ENCODE data around the gene SLC6A9. TPM values are rescaled to one million over a fixed set of nuclear protein-coding genes. Genes with fewer than 3 reads are reported as not detected.

SLC6A9 gene
- total and polyA plus RNA-seq, 2 donors: 0.57 to 0.82 TPM

GRCh38 chr1:43992232-43992995 lies 38.8 kb downstream of the SLC6A9 start:
- Histone ChIP-seq H3K27ac (ENCODE audit: low read depth in 1 of 2, low read length in 1 of 2) (no peak overlapping the region), H3K4me1 (ENCODE audit: control insufficient read depth in 2 of 2, insufficient read depth in 2 of 2, low read length in 2 of 2) (peaks cover 7 to 18% of the 10 kb centered on the region in 2 donors), H3K9me3 (ENCODE audit: control insufficient read depth in 2 of 2, insufficient read depth in 1 of 2, low read length in 1 of 2) (no peaks in the 10 kb centered on the region), H3K4me3 (ENCODE audit: low read length in 2 of 2) (peak overlapping the region; percentile 62 to 73), H3K27me3 (ENCODE audit: control insufficient read depth in 2 of 2, insufficient read depth in 1 of 2, low read length in 1 of 2) (peaks cover 0 to 8% of the 10 kb centered on the region in 2 donors), H3K36me3 (ENCODE audit: control insufficient read depth in 2 of 2, insufficient read depth in 2 of 2, low read length in 1 of 2) (no peaks in the 10 kb centered on the region)
- DNase-seq (ENCODE audit: low read depth in 6 of 9, low spot score in 9 of 9): no peak
- WGBS: 17% methylated on average over 11 of the region's 11 CpGs

GRCh38 chr1:43991476-43992231 lies 39.6 kb downstream of the SLC6A9 start, which contains the start of gene CCDC24:
Gene CCDC24, plus strand, starts transcription at chr1:43991599. Its CDS starts 280 bp downstream, at chr1:43991879.
- Histone ChIP-seq H3K36me3 (ENCODE audit: control insufficient read depth in 2 of 2, insufficient read depth in 2 of 2, low read length in 1 of 2) (no peaks in the 10 kb centered on the region), H3K27me3 (ENCODE audit: control insufficient read depth in 2 of 2, insufficient read depth in 1 of 2, low read length in 1 of 2) (peaks cover 0 to 8% of the 10 kb centered on the region in 2 donors), H3K27ac (ENCODE audit: low read depth in 1 of 2, low read length in 1 of 2) (peak within 1 kb of the TSS in 1 of 2 donors; percentile 33), H3K4me1 (ENCODE audit: control insufficient read depth in 2 of 2, insufficient read depth in 2 of 2, low read length in 2 of 2) (peaks cover 7 to 18% of the 10 kb centered on the region in 2 donors), H3K4me3 (ENCODE audit: low read length in 2 of 2) (peak within 1 kb of the TSS; percentile 62 to 73), H3K9me3 (ENCODE audit: control insufficient read depth in 2 of 2, insufficient read depth in 1 of 2, low read length in 1 of 2) (no peaks in the 10 kb centered on the region)
- DNase-seq (ENCODE audit: low read depth in 6 of 9, low spot score in 9 of 9): peak in 6 of 9 donors; percentile 34 to 63 (median 49)
- WGBS: 1% methylated on average over 66 of the region's 66 CpGs

- H3K9me3 ChIP-seq (ENCODE audit: control insufficient read depth in 2 of 2, insufficient read depth in 1 of 2, low read length in 1 of 2): no peaks in the 10 kb centered on the region
- H3K27ac ChIP-seq (ENCODE audit: low read depth in 1 of 2, low read length in 1 of 2): peak overlapping the region in 1 of 2 donors; percentile 4
- H3K4me1 ChIP-seq (ENCODE audit: control insufficient read depth in 2 of 2, insufficient read depth in 2 of 2, low read length in 2 of 2): peaks cover 7 to 18% of the 10 kb centered on the region in 2 donors
- 3% methylated on average over 10 of the region's 10 CpGs for WGBS
- H3K27me3 ChIP-seq (ENCODE audit: control insufficient read depth in 2 of 2, insufficient read depth in 1 of 2, low read length in 1 of 2): peaks cover 0 to 8% of the 10 kb centered on the region in 2 donors
- no peaks in the 10 kb centered on the region for H3K36me3 ChIP-seq (ENCODE audit: control insufficient read depth in 2 of 2, insufficient read depth in 2 of 2, low read length in 1 of 2)
- DNase-seq (ENCODE audit: low read depth in 6 of 9, low spot score in 9 of 9): no peak
- H3K4me3 ChIP-seq (ENCODE audit: low read length in 2 of 2): peak overlapping the region; percentile 62 to 73
Measured at GRCh38 chr1:43991200-43991475, 40.1 kb downstream of the SLC6A9 start.

- peak overlapping the region; percentile 62 to 73 for H3K4me3 ChIP-seq (ENCODE audit: low read length in 2 of 2)
- 83% methylated on average over 19 of the region's 19 CpGs for WGBS
- peaks cover 0 to 8% of the 10 kb centered on the region in 2 donors for H3K27me3 ChIP-seq (ENCODE audit: control insufficient read depth in 2 of 2, insufficient read depth in 1 of 2, low read length in 1 of 2)
- no peaks in the 10 kb centered on the region for H3K9me3 ChIP-seq (ENCODE audit: control insufficient read depth in 2 of 2, insufficient read depth in 1 of 2, low read length in 1 of 2)
- no peak for DNase-seq (ENCODE audit: low read depth in 6 of 9, low spot score in 9 of 9)
- no peak overlapping the region for H3K27ac ChIP-seq (ENCODE audit: low read depth in 1 of 2, low read length in 1 of 2)
- no peaks in the 10 kb centered on the region for H3K36me3 ChIP-seq (ENCODE audit: control insufficient read depth in 2 of 2, insufficient read depth in 2 of 2, low read length in 1 of 2)
- peaks cover 7 to 18% of the 10 kb centered on the region in 2 donors for H3K4me1 ChIP-seq (ENCODE audit: control insufficient read depth in 2 of 2, insufficient read depth in 2 of 2, low read length in 2 of 2)
Measured at GRCh38 chr1:43990271-43991199, 40.7 kb downstream of the SLC6A9 start.

- Histone ChIP-seq H3K27ac (ENCODE audit: low read depth in 1 of 2, low read length in 1 of 2) (no peak overlapping the region), H3K4me3 (ENCODE audit: low read length in 2 of 2) (no peak overlapping the region), H3K4me1 (ENCODE audit: control insufficient read depth in 2 of 2, insufficient read depth in 2 of 2, low read length in 2 of 2) (peaks cover 5 to 14% of the 10 kb centered on the region in 2 donors), H3K27me3 (ENCODE audit: control insufficient read depth in 2 of 2, insufficient read depth in 1 of 2, low read length in 1 of 2) (peaks cover 0 to 8% of the 10 kb centered on the region in 2 donors), H3K36me3 (ENCODE audit: control insufficient read depth in 2 of 2, insufficient read depth in 2 of 2, low read length in 1 of 2) (no peaks in the 10 kb centered on the region), H3K9me3 (ENCODE audit: control insufficient read depth in 2 of 2, insufficient read depth in 1 of 2, low read length in 1 of 2) (no peaks in the 10 kb centered on the region)
- 97% methylated on average over 6 of the region's 6 CpGs for WGBS
- DNase-seq (ENCODE audit: low read depth in 6 of 9, low spot score in 9 of 9): no peak
Measured at GRCh38 chr1:43987159-43987902, 43.9 kb downstream of the SLC6A9 start.

- Histone ChIP-seq H3K36me3 (ENCODE audit: control insufficient read depth in 2 of 2, insufficient read depth in 2 of 2, low read length in 1 of 2) (no peaks in the 10 kb centered on the region), H3K27ac (ENCODE audit: low read depth in 1 of 2, low read length in 1 of 2) (no peak overlapping the region), H3K9me3 (ENCODE audit: control insufficient read depth in 2 of 2, insufficient read depth in 1 of 2, low read length in 1 of 2) (no peaks in the 10 kb centered on the region), H3K4me3 (ENCODE audit: low read length in 2 of 2) (no peak overlapping the region), H3K27me3 (ENCODE audit: control insufficient read depth in 2 of 2, insufficient read depth in 1 of 2, low read length in 1 of 2) (peaks cover 0 to 8% of the 10 kb centered on the region in 2 donors), H3K4me1 (ENCODE audit: control insufficient read depth in 2 of 2, insufficient read depth in 2 of 2, low read length in 2 of 2) (peaks cover 4 to 7% of the 10 kb centered on the region in 2 donors)
- WGBS: 92% methylated on average over 6 of the region's 6 CpGs
- DNase-seq (ENCODE audit: low read depth in 6 of 9, low spot score in 9 of 9): no peak
Measured at GRCh38 chr1:43986712-43987111, 44.5 kb downstream of the SLC6A9 start.

- H3K4me3 ChIP-seq (ENCODE audit: low read length in 2 of 2): no peak overlapping the region
- H3K27me3 ChIP-seq (ENCODE audit: control insufficient read depth in 2 of 2, insufficient read depth in 1 of 2, low read length in 1 of 2): peaks cover 0 to 7% of the 10 kb centered on the region in 2 donors
- H3K27ac ChIP-seq (ENCODE audit: low read depth in 1 of 2, low read length in 1 of 2): no peak overlapping the region
- 93% methylated on average over 4 of the region's 4 CpGs for WGBS
- no peaks in the 10 kb centered on the region for H3K9me3 ChIP-seq (ENCODE audit: control insufficient read depth in 2 of 2, insufficient read depth in 1 of 2, low read length in 1 of 2)
- no peaks in the 10 kb centered on the region for H3K36me3 ChIP-seq (ENCODE audit: control insufficient read depth in 2 of 2, insufficient read depth in 2 of 2, low read length in 1 of 2)
- H3K4me1 ChIP-seq (ENCODE audit: control insufficient read depth in 2 of 2, insufficient read depth in 2 of 2, low read length in 2 of 2): peaks cover 3 to 4% of the 10 kb centered on the region in 2 donors
- DNase-seq (ENCODE audit: low read depth in 6 of 9, low spot score in 9 of 9): no peak
Measured at GRCh38 chr1:43985984-43986595, 45.2 kb downstream of the SLC6A9 start.

- DNase-seq (ENCODE audit: low read depth in 6 of 9, low spot score in 9 of 9): no peak
Measured at GRCh38 chr1:43984855-43985254, 46.4 kb downstream of the SLC6A9 start.

More at GRCh38 chr1:43984855-43985254, 46.4 kb downstream of the SLC6A9 start:
- H3K9me3 ChIP-seq (ENCODE audit: control insufficient read depth in 2 of 2, insufficient read depth in 1 of 2, low read length in 1 of 2): no peaks in the 10 kb centered on the region
- 98% methylated on average over 16 of the region's 16 CpGs for WGBS
- no peaks in the 10 kb centered on the region for H3K36me3 ChIP-seq (ENCODE audit: control insufficient read depth in 2 of 2, insufficient read depth in 2 of 2, low read length in 1 of 2)
- H3K27me3 ChIP-seq (ENCODE audit: control insufficient read depth in 2 of 2, insufficient read depth in 1 of 2, low read length in 1 of 2): peaks cover 0 to 13% of the 10 kb centered on the region in 2 donors
- H3K4me1 ChIP-seq (ENCODE audit: control insufficient read depth in 2 of 2, insufficient read depth in 2 of 2, low read length in 2 of 2): peaks cover 0 to 3% of the 10 kb centered on the region in 2 donors
- no peak overlapping the region for H3K4me3 ChIP-seq (ENCODE audit: low read length in 2 of 2)
- H3K27ac ChIP-seq (ENCODE audit: low read depth in 1 of 2, low read length in 1 of 2): no peak overlapping the region
